Left hindlimb (tissue), 1 donor: Measurements from ENCODE around the gene CCNY.
A peak's percentile ranks its signal among the peaks of the same experiment; 100 is the strongest.
"Not testable (repeated sequence)": the region's sequence is repeated elsewhere in the genome, so short reads cannot be mapped to it uniquely, and the experiment has no call there.

Source experiments
- DNase-seq: peaks from one replicate; pipeline ENCODE4 v3.0.0-alpha.2; 2018

CCNY gene

DNA sequence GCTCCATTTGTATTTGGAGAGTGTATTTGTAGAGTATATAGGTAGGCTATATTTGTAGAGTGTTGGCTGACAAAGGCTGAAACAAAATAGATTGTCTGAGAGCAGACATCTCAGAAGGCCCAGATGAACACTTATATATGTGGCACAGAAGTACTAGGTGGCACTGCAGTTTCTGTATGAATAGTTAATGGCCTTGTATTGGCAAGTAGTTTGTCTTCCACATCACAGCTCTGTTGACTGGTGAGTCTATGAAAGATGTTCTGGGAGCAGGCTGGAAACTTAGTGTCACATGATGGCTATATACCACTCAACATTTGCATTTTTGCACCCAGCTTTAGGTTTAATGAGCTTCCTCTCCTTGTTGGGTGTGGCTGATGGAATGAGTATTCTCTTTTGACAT is 51.9 kb downstream of the CCNY start:
- no peak for DNase-seq

GRCh38 chr10:35388682-35389081 is 52.4 kb downstream of the CCNY start:
- DNase-seq: no peak

GRCh38 chr10:35390161-35390840 is 54.0 kb downstream of the CCNY start:
- DNase-seq: no peak

DNA sequence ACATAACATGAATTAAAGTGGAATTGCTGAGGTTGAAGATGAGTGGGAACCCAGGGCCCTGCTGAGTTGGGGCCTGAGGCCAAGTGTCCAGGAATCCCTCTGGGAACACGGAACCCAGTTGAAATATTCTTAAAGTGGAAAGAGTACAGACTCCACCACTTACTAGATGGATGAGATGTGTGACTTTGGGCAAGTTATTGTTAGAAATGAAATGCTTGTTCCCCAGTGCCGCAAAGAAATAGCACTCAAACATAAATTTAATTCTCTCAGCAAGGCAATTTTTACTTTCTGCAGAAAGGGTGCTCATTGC is 54.5 kb downstream of the CCNY start:
- DNase-seq: no peak

DNA sequence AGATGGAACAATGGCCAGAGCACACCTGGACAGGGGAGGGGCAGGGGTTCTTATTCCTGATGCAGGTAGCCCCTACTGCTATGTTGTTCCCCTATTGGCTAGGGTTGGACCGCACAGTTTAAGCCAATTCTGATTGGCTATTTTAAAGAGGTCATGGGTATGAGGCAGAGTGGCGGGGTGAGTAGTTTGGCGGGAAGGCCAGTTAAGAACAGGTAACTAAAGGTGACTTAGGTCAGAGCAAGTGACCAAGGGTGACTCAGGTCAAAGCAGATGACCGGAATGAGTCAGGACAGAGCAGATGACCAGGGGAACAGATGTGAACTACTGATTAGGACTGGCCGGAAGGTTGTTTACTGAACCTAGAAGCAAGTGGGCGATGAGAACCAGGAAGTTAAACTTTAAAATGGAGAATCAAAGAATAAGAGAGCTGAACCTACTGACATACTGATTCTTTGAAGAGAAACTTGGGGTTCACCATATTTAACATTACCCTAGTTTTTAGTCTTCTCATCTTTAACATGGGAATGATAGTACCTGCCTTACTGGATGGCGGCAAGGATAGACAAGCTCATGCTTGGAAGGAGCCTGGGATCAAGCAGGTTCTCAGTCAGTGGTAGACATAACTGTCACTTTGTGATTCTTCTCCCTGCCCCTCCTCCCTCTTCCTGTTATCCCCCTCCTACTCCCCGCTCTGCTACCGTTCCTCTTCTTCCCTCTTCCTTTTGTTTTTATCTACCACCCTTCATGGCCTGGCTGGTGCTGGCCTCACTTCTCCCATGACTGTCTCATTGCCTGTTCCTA is 55.0 kb downstream of the CCNY start:
- no peak for DNase-seq

- no peak for DNase-seq
Observed at GRCh38 chr10:35391954-35392262, 55.6 kb downstream of the CCNY start.

DNA sequence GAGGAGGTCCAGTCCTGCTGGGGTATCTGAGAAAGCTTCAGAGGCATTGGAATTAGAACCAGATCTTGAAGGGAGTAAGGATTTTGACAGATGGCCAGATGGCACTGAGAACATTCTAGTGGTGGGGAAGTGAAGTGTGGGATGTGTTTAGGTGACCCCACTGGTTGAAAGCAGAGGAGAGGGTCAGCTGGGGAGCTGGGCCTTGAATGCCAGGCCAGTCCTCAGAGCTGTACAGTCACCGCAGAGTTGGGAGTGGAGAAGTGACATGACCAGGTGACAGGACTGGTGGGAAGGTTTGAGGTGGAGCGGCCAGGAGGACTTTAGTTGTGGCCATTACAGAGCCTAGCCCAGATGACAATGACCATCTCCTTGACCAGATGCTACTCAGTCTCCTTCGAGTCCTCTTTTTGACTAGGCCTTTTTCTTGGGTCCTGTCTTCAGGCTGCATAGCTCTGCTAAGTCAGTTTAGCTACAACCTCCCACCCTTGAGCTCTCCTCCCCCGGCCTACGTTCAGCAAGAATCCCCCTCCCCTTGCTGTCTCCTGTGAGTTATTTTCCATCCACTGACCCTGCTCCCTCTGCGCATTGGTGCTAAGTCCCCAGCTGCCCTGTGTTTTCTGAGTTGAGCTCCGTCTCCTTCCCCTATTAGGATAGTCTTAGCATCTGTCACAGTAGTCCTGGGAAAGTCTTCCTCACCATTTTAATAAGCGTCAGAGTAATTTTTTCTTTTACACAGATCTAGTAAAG is 56.3 kb downstream of the CCNY start:
- no peak for DNase-seq

- DNase-seq: no peak
Observed at GRCh38 chr10:35394411-35394851, 58.1 kb downstream of the CCNY start.

DNA sequence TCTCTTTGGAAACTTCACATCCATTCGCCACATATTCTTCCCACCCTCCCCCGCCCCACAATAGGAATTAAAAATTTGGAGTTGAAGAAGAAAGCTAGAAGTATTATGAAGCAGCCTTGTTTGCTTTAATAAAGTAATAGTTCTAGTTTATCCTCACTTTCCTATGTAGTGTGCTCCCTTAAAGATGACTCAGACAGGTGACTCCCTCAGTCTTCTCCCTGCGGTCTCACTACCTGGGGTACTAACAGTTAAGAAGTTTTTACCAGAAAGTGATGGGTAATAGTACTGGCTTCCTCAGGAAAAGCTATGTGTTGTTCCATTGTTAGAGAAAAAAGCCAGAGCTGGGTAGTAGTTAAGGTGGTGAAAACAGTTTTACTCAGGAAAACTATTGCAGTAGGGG is 58.6 kb downstream of the CCNY start:
- DNase-seq: no peak

DNA sequence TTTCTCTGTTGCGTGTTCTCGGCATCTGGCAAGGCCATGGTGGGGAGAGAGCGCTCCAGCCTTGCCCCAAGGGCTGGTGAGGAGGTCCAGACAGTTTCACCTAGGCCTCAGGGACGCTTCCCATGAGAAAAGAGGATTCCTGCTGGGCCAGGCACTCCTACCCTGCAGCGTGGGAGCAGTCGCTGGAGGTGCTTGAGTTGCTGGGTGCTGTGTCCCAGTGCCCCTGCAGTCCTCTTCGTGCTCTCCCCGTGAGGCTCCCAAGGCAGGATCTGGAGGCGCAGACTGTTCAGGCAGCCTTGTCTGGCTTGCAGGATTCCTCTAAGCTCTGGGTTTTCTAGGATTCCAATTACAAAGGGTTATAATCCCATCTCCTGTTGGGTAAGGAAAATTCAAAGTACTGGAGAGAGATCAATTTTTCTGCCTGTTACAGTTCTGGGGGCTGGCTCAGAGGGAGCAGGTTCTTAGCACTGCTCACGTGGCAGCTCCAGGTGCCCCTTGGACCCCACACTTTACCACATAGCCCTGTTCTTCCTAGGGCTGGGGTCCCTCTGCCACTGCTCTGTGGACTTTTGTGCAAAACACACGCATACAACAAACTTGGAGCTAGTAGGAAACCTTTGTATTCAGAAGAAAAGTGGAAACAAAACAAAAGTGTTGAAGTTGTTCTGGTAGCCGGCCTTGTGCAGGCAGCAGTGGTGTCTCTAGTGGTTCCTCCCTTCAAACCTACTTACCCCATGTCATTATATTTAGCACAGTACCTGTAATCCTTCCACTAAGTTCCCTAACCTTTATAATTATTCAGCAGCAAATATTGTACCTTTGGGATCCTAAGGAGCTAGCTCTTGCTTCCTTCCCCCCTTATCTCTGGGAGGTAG is 60.5 kb downstream of the CCNY start:
- no peak for DNase-seq

GRCh38 chr10:35397953-35398352 is 61.6 kb downstream of the CCNY start:
- DNase-seq: no peak

DNA sequence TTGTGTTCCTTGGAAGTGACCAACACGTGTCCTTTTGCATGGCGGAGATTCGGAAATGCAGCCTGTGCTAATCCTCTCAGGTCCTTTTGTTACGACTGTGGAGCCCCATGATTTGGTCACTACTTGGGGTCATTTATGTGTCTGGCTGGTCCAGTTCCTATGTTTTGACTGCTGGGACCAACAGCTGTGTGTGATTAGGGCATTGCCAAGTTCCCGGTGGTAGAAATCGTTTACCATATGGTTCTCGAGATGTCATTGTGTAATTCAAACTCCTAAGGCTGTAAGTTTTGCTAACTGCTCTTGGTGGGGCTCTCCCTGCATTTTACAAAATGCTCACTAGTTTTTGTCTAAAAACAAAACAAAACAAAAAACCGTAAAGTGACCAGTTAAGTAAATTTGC is 62.0 kb downstream of the CCNY start:
- DNase-seq: peak; percentile 48

DNA sequence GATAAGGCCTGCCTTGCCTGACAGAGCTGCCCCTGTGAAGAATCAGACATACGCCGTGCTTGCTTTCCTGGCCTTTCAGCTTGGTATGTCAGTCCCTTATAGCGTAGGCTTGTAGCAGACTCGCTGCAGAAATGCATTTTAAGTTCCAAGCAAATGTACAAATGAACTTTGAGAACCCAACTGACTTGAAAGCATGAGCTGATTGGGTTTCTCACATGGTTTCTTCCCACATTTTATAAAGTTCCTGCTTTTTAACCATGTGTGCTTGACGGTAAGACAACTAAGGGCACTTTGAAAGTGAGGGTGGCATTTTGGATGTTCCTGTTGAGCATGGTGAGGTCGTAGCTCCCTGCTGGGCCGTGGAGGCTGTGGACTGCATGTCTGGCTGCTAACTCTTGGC is 62.6 kb downstream of the CCNY start:
- DNase-seq: no peak

- DNase-seq: no peak
Observed at GRCh38 chr10:35399414-35400009, 63.2 kb downstream of the CCNY start.

- no peak for DNase-seq
Observed at GRCh38 chr10:35400595-35401268, 64.4 kb downstream of the CCNY start.

- not testable (repeated sequence) for DNase-seq
Observed at GRCh38 chr10:35403491-35403890, 67.2 kb downstream of the CCNY start.

DNA sequence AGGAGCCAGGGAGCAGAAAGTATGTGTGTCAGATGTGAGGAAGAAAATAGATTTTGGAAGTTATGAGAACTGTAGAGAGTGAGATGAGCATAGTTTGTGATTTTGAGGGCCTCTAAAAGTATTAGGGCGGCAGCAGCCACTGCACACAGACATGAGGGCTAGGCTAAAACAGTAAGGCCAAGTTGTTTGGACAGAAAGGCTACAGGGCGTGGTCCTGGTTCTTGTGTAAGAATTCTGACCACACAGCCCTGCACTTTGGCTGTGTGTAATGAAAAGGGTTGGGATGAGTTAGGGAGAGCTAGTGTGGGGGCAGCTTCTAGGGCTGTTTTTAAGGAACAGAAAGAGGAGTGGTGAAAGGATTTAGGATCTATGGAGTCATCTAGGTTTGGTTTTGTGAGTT is 67.8 kb downstream of the CCNY start:
- DNase-seq: not testable (repeated sequence)

DNA sequence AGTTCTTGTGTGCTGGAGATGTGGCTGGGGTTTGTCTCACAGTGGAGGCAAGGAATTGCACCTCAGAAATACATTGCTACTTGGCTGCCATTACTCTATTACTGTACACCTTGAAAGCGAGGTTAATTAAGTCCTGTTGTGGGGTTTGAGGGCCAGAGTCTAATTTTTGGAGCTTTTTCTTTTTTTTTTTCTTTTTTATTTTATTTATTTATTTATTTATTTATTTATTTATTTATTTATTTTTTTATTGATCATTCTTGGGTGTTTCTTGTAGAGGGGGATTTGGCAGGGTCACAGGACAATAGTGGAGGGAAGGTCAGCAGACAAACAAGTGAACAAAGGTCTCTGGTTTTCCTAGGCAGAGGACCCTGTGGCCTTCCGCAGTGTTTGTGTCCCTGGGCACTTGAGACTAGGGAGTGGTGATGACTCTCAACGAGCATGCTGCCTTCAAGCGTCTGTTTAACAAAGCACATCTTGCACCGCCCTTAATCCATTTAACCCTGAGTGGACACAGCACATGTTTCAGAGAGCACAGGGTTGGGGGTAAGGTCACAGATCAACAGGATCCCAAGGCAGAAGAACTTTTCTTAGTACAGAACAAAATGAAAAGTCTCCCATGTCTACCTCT is 69.8 kb downstream of the CCNY start:
- DNase-seq: not testable (repeated sequence)

DNA sequence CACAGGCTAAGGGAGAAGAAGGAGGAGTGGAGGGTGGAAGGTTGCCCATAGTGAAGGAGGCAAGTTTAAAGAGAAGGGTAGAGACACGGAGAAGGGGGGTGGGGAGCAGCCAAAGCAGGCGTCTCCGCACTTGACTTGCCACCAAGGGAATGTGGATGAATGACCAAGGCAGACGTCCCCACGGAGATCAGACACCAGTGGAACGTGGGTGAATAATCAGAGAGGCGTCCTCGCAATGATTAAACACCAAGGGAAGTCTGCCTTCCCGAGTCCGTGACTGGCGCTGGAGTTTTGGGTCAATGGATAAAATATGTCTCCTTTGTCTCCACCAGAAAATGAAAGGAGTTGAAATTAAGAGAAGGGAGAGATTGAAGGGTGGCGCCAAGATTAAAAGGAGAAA is 71.4 kb downstream of the CCNY start:
- not testable (repeated sequence) for DNase-seq

DNA sequence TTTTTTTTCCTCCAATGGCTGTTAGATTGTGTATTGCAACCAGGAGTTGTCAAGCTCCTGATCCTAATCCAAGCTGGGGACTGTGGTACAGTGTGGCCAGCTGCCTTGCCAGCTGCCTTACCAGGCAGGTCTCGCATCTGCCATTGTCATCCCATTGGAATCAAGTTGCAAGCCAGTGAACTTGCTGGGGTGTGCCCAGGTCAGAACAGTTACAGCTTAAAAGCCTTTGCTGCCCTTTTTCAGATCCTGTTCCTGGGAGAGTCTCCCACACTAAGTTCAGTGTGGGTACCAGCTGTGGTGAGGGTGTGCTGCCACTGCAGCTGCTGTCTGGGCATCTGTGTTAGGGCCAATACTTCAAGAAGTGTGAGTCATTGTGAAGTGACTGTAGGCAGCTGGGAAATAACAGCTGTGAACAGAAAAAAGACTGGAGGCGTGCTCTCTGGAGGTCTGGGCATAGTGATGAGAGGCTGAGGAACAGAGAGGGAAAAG is 72.8 kb downstream of the CCNY start:
- DNase-seq: peak; percentile 81

DNA sequence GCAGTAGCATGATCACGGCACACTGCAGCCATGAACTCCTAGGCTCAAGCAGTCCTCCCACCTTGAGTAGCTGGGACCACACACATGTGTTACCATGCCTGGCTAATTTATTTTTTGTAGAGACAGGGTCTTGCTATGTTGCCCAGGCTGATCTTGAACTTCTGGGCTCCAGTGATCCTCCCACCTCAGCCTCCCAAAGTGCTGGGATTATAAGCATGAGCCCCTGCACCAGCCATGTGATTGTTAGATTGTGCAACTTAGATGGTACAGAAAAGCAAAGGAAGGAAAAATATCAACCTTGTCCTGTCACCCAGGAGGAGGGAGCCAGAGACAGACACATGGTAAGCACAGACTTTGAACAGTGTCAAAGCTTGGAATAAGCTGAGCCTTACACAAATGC is 73.5 kb downstream of the CCNY start:
- DNase-seq: no peak
